NCI-H82 treated with DMSO at 0.1 percent for 48 hours (cell line): ENCODE measurements around the gene NGB.

Source experiments
- DNase-seq: peaks from one replicate; lab custom pipeline; 2025; ENCODE audit not compliant: unreplicated experiment; lab: John Stamatoyannopoulos, UW

Gene NGB

DNA sequence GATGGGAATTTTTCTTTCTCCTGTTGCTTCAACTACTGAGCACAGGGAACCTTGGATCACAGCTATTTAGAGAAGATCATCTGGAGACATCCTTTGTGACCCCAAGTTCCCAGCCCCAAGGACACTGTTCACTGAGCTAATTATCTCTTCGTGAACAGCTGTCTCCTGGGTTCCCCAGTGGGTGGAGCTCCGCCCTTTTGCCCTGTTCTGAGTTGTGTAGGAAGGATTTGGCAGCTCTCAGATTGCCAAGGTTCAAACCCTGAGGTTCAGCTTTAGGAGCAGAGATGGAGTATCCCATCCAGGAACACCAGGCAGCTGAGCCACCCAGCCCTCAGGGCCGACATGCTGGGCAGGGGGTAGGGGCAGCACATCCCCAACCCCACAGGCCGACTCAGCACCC is 32.0 kb downstream of the NGB start:
- DNase-seq = peak; percentile 35

GRCh38 chr14:77238356-77238755 is 32.6 kb downstream of the NGB start:
- DNase-seq = no peak

GRCh38 chr14:77236814-77237213 is 34.2 kb downstream of the NGB start:
- no peak for DNase-seq

DNA sequence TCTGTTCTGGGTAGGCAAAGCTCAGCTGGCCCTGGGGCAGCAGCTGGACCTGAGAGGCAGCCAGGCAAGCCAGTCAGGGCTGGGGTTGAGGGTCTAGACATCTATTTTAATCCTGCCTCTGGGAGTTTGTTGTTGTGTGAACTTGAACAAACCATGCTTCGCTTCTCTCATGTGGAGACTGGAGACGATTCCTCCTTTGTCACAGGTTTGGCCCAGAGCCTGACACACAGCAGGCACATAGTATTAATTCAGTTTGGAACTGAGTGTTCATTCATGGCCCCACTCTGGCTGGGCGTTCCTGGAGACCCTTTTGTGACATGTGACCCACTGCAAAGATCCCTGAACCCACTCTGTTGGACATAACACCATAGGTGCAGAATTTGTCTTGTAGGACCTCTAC is 39.3 kb downstream of the NGB start:
- no peak for DNase-seq

DNA sequence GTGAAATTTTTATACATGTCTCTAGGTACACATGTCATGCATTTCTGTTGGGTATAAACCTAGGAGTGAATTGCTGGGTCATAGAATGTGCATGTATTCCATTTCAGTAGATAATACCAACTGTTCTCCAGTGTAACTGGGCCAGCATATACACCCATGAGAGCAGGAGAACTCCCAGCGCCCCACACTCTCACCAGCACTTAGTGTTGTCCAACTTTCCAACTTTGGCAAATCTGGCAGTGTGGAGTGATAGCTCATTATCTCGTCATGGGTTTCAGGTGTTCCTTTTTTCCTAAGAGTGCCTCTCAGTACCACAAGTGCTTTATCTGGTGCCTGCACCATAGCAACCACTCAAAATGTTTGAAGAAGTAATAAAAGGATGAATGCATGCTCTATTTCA is 40.1 kb downstream of the NGB start:
- no peak for DNase-seq

DNA sequence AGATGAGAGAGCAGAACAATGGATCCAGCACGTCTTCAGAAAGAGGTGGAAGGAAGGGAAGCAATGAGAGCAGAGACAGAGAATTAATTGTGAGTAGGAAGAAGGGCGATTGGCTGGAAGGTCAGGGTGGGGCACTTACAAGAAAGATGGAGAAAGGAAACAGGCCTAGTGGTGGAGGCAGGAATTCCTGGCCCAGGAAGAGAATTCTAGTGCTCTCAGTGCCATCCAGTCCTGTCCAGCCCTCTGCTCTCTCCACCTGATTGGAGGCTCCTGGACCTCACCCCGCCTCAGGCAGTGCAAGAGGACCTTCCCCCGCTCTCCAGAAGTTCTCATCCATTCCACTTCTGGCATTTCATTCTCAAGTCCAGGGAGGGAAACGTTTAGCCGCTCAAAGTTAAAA is 43.0 kb downstream of the NGB start:
- no peak for DNase-seq

DNA sequence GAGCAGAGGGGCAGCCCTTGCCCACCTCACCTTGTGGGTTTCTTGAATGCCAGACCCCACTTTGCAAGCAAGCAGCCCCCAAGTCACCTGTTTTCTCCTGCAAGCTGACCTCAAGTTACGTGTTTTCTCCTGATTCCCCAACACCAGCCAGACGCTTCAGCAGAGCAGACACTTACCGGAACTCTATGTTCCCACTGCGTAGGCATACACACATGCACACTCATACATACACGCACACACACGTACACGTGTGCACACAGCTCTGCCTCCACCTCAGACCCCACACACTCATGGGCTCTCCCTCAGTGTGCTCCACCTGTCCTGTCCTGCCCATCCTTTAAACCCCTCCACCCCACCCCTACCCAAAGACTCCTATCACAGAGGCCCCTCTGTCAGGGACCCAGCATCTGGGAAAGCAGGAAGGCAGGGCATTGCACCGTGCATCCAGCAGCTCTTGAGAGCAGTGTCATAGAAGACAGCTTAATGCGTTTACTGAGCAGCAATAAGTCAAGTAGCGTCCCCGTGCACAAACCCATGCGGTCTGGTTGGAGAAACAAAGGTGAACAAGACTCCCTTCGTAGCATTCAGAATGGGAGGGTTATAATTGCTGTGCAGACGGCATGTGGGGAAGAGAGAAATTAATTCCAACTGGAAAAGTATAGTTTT is 45.0 kb downstream of the NGB start:
- DNase-seq = no peak

- DNase-seq = no peak
Measured at GRCh38 chr14:77225254-77225653, 45.8 kb downstream of the NGB start.

DNA sequence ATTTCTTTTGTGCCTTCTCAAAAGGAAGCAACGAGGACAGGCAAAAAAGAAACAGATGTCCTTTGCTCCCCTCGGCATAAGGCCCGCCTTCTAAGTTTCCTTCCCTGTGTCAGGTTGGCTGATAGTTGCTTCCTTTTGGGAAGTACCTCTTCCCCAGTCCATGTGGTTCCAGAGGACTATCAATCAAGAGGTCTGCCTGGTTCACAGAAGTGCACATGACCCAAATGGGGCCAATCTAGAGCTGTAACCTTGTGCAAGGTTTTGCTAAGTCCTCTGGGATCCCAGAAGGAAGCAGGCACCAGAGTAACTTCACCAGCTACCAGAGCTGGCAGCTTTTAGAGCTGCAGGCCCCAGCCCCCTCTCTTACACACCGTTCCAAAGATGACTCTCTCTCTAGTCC is 46.8 kb downstream of the NGB start:
- DNase-seq = no peak

- no peak for DNase-seq
Measured at GRCh38 chr14:77222546-77223225, 48.3 kb downstream of the NGB start.

- no peak for DNase-seq
Measured at GRCh38 chr14:77221241-77221871, 49.6 kb downstream of the NGB start.

GRCh38 chr14:77220246-77221017 is 50.6 kb downstream of the NGB start:
- no peak for DNase-seq

GRCh38 chr14:77219591-77219990 is 51.4 kb downstream of the NGB start:
- no peak for DNase-seq

DNA sequence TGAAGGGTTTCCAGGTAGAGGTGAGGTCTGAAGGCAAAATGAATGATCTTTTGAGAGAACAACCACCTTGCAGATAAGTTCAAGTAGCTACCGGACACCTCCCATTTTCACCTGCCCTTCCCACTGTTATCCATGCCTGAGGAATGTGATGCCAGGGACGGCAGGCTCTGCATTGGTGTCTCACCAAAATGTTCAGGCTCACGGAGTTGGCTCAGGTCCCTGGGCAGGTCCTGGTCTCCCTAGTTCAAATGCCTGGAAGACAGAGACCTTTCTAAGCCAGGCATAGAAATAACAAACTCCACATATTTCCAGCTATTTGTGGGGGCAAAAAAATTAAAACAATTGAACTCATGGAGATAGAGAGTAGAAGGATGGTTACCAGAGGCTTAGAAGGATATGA is 53.5 kb downstream of the NGB start:
- DNase-seq = no peak
